HG03521 (cell line): ENCODE measurements around the gene PUM1.

ENCODE experiments used
- ATAC-seq: cut with Tn5 transposase; IDR thresholded peaks from one replicate; pipeline ENCODE4 v1.9.1; 2021; ENCODE audit warnings: mild to moderate bottlenecking, moderate library complexity; ENCODE audit not compliant: unreplicated experiment

The PUM1 gene

GRCh38 chr1:31029026-31029425 lies 36.5 kb downstream of the PUM1 start:
- no peak for ATAC-seq

DNA sequence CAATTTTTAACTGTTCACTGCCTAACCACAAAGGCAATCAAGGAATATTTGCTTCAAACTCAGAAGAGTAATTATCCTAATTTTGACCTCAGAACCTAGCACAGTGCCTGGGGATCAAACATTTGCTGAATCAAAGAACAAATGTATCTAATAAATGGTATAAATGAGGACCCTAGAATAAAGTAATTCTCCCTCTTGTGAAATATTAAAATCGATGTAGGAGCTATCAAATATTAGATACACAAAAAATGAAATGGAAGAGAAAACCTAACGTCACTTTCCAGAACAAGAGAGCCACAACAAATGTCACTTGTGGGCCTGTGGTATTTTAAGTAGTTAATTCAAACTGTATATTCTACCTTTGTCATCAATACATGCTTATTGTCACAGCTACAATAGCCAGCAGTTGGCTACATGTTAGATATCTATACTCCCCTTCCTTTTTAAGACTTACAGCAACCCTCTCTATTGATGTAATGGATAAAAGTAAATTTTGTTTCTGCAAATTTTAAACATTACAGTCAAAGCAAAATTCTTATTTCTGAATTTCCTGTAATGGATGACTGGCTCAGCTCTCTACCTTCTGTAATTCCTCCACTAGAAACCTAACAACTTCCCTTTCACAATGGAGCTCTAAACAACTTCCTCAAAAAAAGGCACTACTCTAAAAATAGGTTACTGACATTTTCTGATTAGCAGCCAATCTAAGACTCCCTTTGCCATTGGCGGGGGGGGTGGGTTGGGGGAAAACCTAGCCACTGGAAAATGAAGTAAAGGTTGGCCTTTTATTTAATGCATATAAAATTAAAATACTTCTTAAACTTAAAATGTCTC lies 37.6 kb downstream of the PUM1 start:
- no peak for ATAC-seq

DNA sequence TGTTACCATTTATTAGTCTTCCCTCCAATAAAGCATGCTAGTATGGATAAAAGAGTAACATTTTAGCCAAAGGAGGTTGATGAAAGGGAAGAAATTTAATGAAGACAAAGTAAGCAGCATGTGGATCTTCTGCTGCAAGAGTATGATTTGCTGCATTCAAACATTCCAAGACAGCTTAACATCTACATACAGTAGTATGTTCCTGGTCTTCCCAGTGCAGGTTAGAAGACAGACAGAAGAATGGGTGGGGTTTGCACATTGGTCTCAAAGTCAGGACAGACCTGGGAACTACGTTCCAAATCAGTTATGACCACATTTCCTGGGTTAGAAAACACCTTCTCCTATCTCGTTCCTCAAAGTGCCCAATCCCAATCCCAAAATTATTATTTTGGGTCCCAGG lies 43.3 kb downstream of the PUM1 start:
- no peak for ATAC-seq

GRCh38 chr1:31020007-31020790 lies 45.3 kb downstream of the PUM1 start:
- no peak for ATAC-seq

DNA sequence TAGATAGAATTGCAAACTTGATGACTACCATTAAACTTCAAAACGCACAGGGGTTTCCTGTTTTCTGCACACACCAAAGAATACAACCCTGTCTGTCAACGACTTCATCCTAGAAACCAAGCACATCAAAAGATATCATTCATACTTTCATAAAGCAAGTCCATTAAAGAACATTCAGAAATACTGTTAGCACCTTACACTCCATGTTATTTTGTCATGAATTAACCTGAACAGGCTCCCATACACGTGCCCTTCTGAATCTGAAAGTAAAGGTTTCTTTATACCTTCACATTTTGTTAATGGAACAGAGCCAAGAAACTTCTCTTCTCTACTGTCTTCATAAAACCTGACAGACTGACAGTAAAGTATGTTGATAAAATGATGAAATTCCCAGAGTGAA lies 46.1 kb downstream of the PUM1 start:
- no peak for ATAC-seq

GRCh38 chr1:31016868-31017267 lies 48.6 kb downstream of the PUM1 start:
- ATAC-seq = no peak

- peak; percentile 58 for ATAC-seq
These were observed 52.2 kb downstream of the PUM1 start for GRCh38 chr1:31013187-31013864.

- ATAC-seq = no peak
These were observed 53.1 kb downstream of the PUM1 start for GRCh38 chr1:31012210-31012924.

GRCh38 chr1:31011719-31012118 lies 53.8 kb downstream of the PUM1 start:
- ATAC-seq = no peak

DNA sequence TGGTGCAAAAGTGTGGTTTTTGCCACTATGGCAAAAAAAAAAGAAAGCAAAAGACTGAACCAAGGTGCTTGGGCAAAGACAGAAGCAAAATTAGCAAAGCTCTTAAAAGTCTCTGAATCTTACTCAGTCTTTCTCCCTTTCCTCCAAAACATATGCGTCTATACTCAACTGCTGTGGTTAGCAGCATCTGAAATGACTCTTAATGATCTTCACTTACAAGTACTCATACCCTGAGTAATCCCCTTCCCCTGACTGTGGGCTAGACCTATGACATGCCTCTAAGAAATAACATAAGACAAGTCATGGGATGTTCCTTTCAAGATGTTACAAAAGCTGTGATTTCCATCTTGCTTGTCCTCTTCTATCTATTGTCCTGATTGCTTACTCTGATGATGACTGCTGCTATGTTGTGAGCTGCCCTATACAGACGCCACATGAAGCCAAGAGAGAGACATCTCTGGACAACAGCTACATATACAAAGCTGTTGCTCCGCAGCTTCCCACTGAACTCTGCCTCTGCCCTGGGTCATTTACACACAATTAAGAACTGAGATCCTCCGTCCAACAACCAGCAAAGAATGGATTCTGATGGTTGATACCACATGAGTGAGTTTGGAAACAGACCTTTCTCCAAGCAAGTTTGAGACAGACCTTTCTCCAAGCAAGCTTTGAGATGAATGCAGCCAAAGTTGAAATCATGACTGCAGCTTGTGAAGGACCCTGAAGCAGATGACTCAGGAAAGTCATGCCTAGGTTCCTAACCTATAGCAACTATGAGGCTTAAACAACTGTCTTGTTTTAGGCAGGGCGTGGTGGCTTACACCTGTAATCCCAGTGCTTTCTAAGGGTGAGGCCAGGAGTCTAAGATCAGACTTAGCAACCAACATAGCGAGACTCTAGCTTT lies 55.2 kb downstream of the PUM1 start:
- no peak for ATAC-seq

DNA sequence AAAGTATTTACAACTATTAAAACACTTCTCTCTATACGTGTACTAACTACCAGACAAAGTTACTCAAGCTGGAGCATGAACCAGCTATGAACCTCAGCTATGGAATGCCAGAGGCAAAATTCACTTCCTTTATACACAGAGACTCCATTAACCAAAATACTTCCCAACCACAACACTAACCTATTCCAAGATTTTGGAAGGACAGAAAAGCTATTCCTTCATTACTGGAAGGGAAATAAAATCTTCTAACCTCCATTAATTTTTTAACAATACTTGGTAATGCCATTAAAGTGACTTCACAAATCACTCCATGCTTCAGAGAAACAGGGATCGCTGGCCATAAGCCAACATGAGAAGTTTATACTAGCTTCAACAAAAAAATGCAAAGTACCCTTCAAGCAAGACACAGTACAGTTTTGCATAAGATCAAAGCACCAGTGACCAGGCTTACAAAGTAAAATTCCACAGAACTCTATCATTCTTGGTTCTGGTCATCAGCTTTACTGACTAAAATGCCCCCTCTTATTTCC lies 58.0 kb downstream of the PUM1 start:
- no peak for ATAC-seq

- ATAC-seq = no peak
These were observed 58.8 kb downstream of the PUM1 start for GRCh38 chr1:31006747-31007146.

DNA sequence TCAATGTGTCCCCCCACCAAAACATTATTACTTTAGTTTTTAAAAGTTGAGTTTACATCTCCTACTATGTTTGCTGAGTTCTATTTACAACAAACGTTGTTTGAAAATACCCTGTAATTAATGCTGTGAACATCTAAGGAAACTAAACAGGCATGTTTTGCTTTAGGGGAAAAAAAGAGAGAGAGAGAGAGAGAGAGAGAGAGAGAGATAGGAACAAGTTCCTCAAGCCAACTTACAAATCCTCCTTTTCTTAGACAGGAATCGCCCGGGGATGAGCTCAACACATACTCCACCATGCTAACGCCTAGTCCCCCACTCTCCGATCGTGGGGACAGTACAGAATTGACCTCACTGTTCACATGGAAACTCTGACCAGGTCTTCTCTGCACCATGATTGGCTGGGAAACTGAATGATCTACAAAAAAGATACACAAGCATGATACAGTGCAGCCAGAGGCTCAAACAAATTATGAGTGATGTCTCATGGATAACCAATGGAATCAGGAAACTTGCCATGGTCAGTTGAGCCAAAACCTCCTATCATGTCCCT lies 59.8 kb downstream of the PUM1 start:
- ATAC-seq = no peak

GRCh38 chr1:31005198-31005597 lies 60.3 kb downstream of the PUM1 start:
- ATAC-seq = no peak

- no peak for ATAC-seq
These were observed 61.3 kb downstream of the PUM1 start for GRCh38 chr1:31004231-31004621.

DNA sequence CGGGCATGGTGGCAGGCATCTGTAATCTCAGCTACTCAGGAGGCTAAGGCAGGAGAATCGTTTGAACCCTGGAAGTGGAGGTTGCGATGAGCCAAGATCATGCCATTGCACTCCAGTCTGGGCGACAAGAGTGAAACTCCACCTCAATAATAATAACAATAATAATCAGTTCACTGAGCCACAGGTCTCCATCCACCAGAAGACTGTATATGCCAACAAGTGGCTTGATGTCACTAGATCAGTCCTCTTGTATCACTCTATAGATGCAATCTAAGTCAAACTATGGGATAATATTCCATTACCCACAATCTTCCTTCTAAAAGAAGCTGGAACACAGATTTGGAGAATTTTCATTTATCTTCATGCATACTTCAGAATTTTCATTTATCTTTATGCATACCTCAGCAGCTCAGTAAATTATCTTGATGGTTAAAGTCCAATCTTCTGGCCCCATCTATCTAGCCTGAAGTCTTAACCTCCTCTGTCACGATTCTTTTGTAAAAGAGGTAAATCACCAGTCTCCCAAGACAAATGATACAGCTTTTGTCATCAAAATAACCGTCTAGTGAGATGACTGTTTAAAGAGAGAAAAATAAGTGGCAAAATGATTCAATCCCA lies 61.8 kb downstream of the PUM1 start:
- ATAC-seq = no peak

- no peak for ATAC-seq
These were observed 65.2 kb downstream of the PUM1 start for GRCh38 chr1:31000301-31000700.

DNA sequence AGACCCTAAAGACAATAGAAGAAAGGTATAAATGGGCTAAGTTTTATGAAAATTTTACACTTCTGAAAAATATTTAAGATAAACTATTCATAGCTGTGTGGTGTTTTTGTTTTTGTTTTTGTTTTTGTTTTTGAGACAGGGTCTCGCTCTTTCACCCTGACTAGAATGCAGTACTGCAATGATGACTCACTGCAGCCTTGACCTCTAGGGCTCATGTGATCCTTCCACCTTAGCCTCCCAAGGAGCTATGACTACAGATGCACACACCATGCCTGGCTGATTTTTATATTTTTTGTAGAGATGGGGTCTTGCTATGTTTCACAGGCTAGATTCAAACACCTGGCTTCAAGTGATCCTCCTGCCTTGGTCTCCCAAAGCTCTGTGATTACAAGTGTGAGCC lies 66.6 kb downstream of the PUM1 start:
- no peak for ATAC-seq

GRCh38 chr1:30998171-30998570 lies 67.3 kb downstream of the PUM1 start:
- ATAC-seq = no peak
